Umbilical cord (tissue), 2 donors: ENCODE results near the gene FSTL3. TPM values are rescaled to one million over a fixed set of nuclear protein-coding genes. Genes with fewer than 3 reads are reported as not detected.
"Not testable (repeated sequence)": the region's sequence is repeated elsewhere in the genome, so short reads cannot be mapped to it uniquely, and the experiment has no call there.

Source experiments
- DNase-seq: peaks from one replicate; pipeline ENCODE4 v3.0.0-alpha.2; 2015; ENCODE audit warnings: low spot score
- total RNA-seq: library from RNA; depleted of rRNA; stranded (reverse); fragments of >200 nt; gene quantifications from one replicate; pipeline ENCODE4 v1.2.3, GENCODE V29; 2014; ENCODE audit warnings: low replicate concordance; ENCODE audit not compliant: insufficient read depth

The FSTL3 gene
- total RNA-seq, 1 donor from 2014 or later, result 326 TPM

GRCh38 chr19:709196-709964, 33.2 kb downstream of the FSTL3 start:
- DNase-seq, result no peak

DNA sequence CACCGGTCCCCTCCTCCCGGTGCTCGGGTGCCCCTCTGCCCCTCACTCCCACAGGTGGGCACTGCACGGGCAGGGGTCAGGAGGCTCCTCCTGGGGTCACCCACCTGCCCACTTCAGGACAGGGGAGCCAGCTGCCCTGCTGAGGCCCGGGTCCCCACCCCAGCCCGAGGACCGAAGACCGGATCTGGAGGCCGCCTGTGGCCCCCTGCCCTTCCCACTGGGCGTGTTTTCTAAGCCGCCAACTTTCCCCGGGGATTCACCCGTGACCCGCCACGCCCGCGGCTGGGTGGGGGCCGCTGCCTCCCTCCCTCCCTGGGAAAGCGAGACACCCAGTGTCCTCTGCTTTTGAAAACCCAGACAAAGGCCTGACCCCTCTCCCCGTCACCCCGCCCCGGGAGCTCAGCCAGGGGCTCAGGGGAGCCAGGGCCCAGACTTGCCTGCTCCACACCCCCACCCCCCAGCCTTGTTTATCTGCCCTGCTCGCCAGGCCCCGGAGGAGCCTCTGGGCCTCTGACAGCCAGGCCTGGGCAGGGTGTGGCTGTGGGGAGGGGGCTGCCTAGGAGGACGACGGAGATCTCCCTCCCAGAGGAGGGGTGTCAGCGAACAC, 33.9 kb downstream of the FSTL3 start:
- peak; percentile 71 for DNase-seq

DNA sequence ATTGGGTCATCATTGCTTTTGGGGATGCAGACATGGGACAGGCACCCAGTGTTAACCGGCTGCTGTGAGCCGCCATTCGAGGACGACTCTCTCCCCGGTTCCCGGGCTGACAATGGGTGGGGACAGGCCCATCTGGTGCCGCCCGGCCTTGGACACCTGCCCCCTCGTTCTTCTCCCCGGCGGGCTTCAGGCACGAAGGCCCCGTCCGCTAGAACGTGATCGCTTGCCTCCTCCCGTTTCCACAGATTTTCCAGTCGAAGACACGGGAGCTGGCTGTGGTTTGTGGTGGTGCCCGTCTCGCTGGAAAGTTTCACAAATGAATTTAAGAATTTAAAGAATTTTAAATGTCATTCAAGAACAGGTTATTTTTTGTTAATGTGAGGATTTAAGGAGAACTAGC, 34.6 kb downstream of the FSTL3 start:
- DNase-seq, result no peak

- no peak for DNase-seq
Observed at GRCh38 chr19:711254-711653, 35.1 kb downstream of the FSTL3 start.

- no peak for DNase-seq
Observed at GRCh38 chr19:715347-715746, 39.2 kb downstream of the FSTL3 start.

DNA sequence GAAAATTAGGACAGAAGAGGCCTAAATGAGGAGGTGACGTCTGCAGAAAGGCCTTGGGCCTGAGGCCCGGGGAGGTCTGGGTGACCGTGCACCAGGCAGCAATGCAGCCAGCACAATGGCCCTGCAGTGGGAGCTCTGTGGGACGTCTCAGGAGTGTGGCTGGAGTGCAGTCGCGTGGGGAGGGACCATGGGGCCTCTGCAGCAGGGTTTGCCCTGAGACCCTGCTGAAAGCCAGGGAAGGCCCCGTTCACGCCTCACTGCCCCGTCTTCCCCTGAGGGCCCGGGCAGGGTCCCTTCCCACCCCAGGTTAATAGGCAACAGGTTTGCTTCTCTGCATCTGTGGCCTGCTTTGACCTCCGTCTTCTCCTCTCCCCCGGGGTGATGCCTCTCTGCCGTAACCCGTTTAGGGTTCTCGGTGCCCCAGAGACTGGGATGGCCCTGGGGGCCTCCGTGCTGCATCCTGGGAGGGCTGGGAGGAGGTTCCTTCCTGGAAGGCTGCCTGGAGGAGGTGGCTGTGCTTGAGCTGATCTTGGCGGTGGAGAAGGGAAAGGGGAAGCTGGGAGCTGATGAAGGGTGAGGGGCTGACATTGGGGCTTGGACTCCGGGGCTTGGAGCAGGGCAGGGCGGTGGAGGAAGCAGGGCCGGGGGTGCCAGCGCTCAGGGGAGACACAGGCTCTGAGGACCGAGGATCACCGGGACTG, 42.2 kb downstream of the FSTL3 start:
- DNase-seq, result no peak

GRCh38 chr19:718991-719512, 42.9 kb downstream of the FSTL3 start:
- peak; percentile 91 for DNase-seq

DNA sequence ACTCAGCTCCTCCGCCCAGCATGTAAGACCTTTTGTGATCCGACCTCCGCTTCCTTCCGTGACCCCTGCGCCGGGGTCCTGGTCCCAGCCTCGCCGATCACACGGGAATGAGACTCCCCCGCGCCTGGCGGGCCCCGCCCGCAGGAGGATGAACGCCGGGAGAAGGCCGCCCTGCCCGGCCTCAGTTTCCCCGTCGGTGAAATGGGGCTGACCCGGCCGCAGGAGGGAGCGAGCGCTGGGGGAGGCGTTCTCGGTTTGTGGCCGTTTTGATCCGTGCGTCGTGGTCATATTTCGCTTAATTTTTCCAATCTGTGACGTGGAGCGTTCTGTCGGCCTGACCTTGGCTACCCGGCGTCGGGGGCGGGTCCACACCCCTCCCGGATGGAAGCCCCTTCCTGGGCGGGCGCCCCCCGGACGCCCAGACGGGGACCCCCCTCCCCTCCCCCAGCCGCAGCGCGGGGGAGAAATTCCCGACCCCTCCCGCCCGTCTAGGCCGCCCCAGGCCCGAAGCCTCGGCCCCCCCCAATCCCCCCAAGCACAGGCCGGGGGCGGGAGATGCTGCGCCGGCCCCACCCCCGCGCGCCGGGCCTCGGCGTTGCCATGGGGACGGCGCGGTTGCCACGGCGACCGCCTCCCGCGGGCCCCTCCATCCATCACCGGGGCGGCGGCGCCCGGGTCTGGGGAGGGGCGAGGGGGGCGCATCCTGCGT, 43.6 kb downstream of the FSTL3 start:
- peak; percentile 45 for DNase-seq

DNA sequence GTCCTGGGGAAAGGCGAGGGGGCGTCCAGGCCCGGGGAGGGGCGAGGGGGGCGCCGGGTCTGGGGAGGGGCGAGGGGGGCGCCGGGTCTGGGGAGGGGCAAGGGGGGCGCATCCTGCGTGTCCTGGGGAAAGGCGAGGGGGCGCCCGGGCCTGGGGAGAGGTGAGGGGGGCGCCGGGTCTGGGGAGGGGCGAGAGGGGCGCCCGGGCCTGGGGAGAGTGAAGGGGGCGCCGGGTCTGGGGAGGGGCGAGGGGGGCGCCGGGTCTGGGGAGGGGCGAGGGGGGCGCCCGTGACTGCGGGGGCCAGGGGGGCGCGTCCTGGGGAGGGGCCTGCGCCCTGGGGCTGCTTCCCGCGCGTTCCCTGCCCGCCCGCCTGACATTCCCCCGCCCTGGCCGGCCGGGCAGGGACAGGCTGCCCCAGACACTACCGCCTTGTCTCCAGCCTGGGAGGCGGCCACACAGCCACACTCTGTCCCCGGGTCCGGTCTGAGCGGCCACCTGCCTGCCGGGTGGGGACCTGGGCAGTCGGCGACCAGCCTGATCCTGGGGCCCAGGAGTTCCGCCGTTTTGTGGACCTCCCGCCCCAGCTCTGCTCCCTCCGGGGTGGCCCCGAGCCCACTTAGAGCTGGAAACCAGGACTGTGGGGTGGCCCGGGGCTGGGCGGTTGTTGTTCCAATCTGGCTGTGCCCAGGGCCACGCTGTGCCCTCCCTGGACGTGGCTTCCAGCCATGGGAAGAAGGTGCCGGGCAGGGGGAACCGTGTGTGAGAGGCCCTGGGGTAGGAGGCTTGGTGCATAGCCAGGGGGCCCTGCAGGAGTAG, 44.4 kb downstream of the FSTL3 start:
- DNase-seq, result no peak

GRCh38 chr19:722553-723101, 46.4 kb downstream of the FSTL3 start:
- DNase-seq, result peak; percentile 79

DNA sequence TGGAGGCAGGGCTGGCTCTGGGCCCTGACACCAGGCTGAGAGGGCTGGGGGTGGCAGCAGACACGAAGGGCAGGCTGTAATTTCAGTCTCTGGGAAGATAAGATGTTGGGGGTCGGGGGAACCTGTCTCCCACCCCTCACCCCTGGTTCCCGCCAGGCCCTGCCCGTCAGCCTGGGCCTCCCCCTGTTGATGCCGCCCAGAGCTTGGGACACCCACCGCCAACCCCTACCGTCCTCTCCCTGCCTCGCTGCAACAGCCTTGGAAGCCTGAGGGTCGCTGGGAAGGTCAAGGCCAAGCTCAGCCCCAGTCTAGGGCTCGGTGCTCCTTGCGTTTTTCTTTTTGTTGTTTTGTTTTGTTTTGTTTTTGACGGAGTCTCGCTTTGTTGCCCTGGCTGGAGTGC, 47.1 kb downstream of the FSTL3 start:
- DNase-seq, result no peak

- DNase-seq, result no peak
Observed at GRCh38 chr19:723714-724113, 47.5 kb downstream of the FSTL3 start.

DNA sequence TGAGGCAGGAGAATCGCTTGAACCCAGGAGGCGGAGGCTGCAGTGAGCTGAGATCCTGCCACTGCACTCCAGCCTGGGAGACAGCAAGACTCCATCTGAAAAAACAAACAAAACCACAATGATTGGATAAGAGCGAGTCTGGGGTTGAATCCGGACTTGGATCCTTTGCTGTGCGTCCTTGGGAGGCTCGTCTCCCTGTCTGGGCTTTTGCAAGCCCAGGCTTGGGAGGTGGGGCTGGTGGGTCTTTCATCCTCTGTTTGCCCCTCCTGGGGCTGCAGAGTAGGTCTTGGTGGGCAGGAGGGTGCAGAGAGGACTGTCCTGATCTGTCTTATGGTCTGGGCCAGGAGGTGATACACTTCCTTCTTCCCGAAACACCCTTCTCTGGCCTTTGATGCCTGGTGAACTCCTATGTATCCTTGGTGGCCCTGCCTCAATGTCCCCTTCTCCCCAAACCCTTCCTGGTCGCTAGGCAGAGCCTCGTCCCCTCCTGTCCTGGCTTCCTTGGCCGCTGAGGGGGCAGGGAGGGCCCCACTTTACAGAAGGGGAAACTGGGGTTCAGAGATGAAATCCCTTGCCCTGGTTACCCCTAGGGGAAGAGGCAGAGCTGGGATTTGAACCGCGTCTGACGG, 49.4 kb downstream of the FSTL3 start:
- DNase-seq, result no peak

DNA sequence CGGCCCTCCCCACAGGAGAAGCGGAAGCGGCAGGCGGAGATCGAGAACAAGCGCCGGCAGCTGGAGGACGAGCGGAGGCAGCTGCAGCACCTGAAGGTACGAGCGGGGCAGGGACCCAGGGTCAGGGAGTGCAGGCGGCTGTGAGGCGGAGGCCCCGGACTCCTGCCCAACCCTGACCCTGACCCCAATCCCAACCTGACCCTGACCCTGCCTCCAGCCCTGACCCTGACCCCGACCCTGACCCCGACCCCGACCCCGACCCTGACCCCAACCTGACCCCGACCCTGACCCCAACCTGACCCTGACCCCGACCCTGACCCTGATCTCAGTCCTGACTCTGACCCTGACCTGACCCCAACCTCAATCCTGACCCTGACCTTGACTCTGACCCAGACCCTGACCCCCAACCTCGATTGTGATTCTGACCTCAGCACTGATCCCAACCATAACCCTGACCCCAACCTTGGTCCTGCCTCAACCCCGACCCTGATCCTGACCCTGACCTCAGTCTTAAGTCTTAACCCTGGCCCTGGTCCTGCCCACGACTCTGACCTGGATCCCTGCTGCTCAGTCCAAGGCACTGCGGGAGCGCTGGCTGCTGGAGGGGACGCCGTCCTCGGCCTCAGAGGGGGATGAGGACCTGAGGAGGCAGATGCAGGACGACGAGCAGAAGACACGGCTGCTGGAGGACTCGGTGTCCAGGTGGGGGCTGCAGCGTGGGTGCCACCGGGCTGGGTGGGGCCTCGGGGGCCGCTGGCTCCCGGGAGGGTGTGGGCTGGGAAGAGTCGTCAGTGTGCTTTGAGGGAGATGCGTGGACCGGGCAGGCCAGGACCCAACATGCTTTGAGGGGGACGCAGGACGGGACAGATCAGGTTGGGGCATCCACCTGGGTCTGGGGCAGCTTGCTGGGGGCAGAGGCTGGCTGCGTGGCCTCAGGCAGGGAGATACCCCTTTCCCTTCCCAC, 51.1 kb downstream of the FSTL3 start:
- DNase-seq, result no peak

- DNase-seq, result peak; percentile 54
Observed at GRCh38 chr19:728011-728410, 51.8 kb downstream of the FSTL3 start.

GRCh38 chr19:729564-729963, 53.4 kb downstream of the FSTL3 start:
- not testable (repeated sequence) for DNase-seq

GRCh38 chr19:729965-730668, 53.9 kb downstream of the FSTL3 start:
- DNase-seq, result no peak

- DNase-seq, result no peak
Observed at GRCh38 chr19:731000-731399, 54.8 kb downstream of the FSTL3 start.
